Endothelial cell of umbilical vein (primary cell): Measurements from ENCODE around the gene LRRK1. TPM values are rescaled to one million over a fixed set of nuclear protein-coding genes. Genes with fewer than 3 reads are reported as not detected.

Source experiments
- BruUV-seq: library from RNA; stranded (reverse); fragments of 400-500 nt; replicated peaks from 2 replicates; lab custom pipeline; 2021; lab: Mats Ljungman, UMichigan
- CTCF ChIA-PET: fragments of 300-600, 350-600 bp; sonication (Branson Sonifier 250); formaldehyde crosslinking; loops from one replicate; lab custom pipeline; 2021; ENCODE audit warnings: antibody characterized with exemption, inconsistent platforms; lab: Charles Lee
- POLR2A ChIA-PET: fragments of 300-600, 350-600 bp; sonication (Branson Sonifier 250); formaldehyde crosslinking; loops from one replicate; lab custom pipeline; 2021; ENCODE audit warnings: antibody characterized with exemption, inconsistent platforms; lab: Charles Lee
- DNase-seq: peaks from one replicate; pipeline ENCODE4 v3.0.0-alpha.2; 2011; ENCODE audit warnings: low read depth, low spot score
- FAIRE-seq: peaks from 2 replicates; lab custom pipeline; 2011; peaks lifted over from hg19 to GRCh38; lab: Jason Lieb, UNC
- H2AFZ ChIP-seq: 2 replicates; pipeline ENCODE4 v1.6.0; 2012; ENCODE audit warnings: low read depth, low read length, control low read depth, inconsistent platforms
- H3K27ac ChIP-seq: 2 replicates; pipeline ENCODE4 v1.5.1; 2011; ENCODE audit warnings: low read depth, mild to moderate bottlenecking, control low read depth, low read length, moderate library complexity; ENCODE audit not compliant: insufficient read depth
- H3K27me3 ChIP-seq, 2 experiments: 2 replicates each; pipeline versions ENCODE4 v1.6.0 to v1.6.1; 2011; ENCODE audit warnings: low read length in 2 of 2, mixed read lengths in 1 of 2; ENCODE audit not compliant: control insufficient read depth in 2 of 2, insufficient read depth in 2 of 2
- H3K36me3 ChIP-seq, 2 experiments: 2 replicates in 1 of 2; 3 replicates in 1 of 2; pipeline ENCODE4 v1.5.1; 2011; ENCODE audit warnings: low read length in 2 of 2, mild to moderate bottlenecking in 1 of 2, moderate library complexity in 1 of 2; ENCODE audit not compliant: control insufficient read depth in 2 of 2, insufficient read depth in 2 of 2; ENCODE audit errors: extremely low read depth in 1 of 2
- H3K4me1 ChIP-seq: 3 replicates; pipeline ENCODE4 v1.5.1; 2011; ENCODE audit warnings: mild to moderate bottlenecking, low read length; ENCODE audit not compliant: control insufficient read depth, insufficient read depth; ENCODE audit errors: extremely low read depth
- H3K4me2 ChIP-seq: 2 replicates; pipeline ENCODE4 v1.6.1; 2011; ENCODE audit warnings: low read length, control low read depth, mixed read lengths; ENCODE audit not compliant: insufficient read depth
- H3K4me3 ChIP-seq, 3 experiments: fragments of 200-600 bp in 1 of 3; sonication (generic), shearing (Covaris generic) in 1 of 3; replicated peaks in 1 of 3; 2 replicates each; pipeline ENCODE4 v1.5.1; 2011 to 2016; ENCODE audit warnings: control low read depth in 3 of 3, low read length in 3 of 3, mild to moderate bottlenecking in 2 of 3, inconsistent platforms in 1 of 3, low read depth in 1 of 3, moderate library complexity in 1 of 3; ENCODE audit not compliant: insufficient read depth in 1 of 3
- H3K79me2 ChIP-seq: 2 replicates; pipeline ENCODE4 v1.6.0; 2012; ENCODE audit warnings: low read length, inconsistent platforms; ENCODE audit not compliant: control insufficient read depth, insufficient read depth
- H3K9ac ChIP-seq: replicated peaks from 2 replicates; pipeline ENCODE3; 2011; ENCODE audit warnings: low read length, control low read depth; ENCODE audit not compliant: insufficient read depth; ENCODE audit errors: extremely low read depth
- H3K9me1 ChIP-seq: replicated peaks from 3 replicates; pipeline ENCODE4 v1.6.0; 2011; ENCODE audit warnings: mild to moderate bottlenecking, low read length; ENCODE audit not compliant: control insufficient read depth, insufficient read depth; ENCODE audit errors: extremely low read depth
- H3K9me3 ChIP-seq: replicated peaks from 2 replicates; pipeline ENCODE4 v1.5.1; 2012; ENCODE audit warnings: low read length, inconsistent platforms; ENCODE audit not compliant: control insufficient read depth, insufficient read depth
- H4K20me1 ChIP-seq: replicated peaks from 2 replicates; pipeline ENCODE3; 2011; ENCODE audit warnings: mild to moderate bottlenecking, low read length; ENCODE audit not compliant: control insufficient read depth, insufficient read depth; ENCODE audit errors: extremely low read depth
- EZH2 ChIP-seq: IDR thresholded peaks from 2 replicates; pipeline ENCODE4 v1.6.1; 2012; ENCODE audit warnings: borderline replicate concordance, low read depth, mild to moderate bottlenecking, moderate library complexity, low read length, inconsistent platforms; ENCODE audit not compliant: severe bottlenecking
- FOS ChIP-seq: IDR thresholded peaks from 2 replicates; pipeline ENCODE4 v1.6.1; 2011; ENCODE audit warnings: mild to moderate bottlenecking, low read length, moderate library complexity, borderline replicate concordance; ENCODE audit not compliant: insufficient read depth
- GATA2 ChIP-seq: IDR thresholded peaks from 2 replicates; pipeline ENCODE4 v1.7.0; 2011; ENCODE audit warnings: low read depth, mild to moderate bottlenecking, moderate library complexity, mixed read lengths, low read length; ENCODE audit not compliant: insufficient read length, insufficient read depth
- JUN ChIP-seq: IDR thresholded peaks from 2 replicates; pipeline ENCODE4 v1.6.1; 2011; ENCODE audit warnings: borderline replicate concordance, low read depth; ENCODE audit not compliant: insufficient read length, insufficient read depth
- MYC ChIP-seq: IDR thresholded peaks from one replicate; pipeline ENCODE4 v1.6.1; 2011; ENCODE audit warnings: mild to moderate bottlenecking, low read depth, low read length
- POLR2A ChIP-seq: IDR thresholded peaks from 2 replicates; pipeline ENCODE4 v1.6.1; 2012; ENCODE audit warnings: low read depth, mild to moderate bottlenecking, control low read depth, low read length
- POLR2AphosphoS5 ChIP-seq: IDR thresholded peaks from 2 replicates; pipeline ENCODE4 v1.6.1; 2012; ENCODE audit warnings: low read depth, mild to moderate bottlenecking, control low read depth, low read length, moderate library complexity; ENCODE audit not compliant: insufficient read depth
- dilution Hi-C: fragments of 300-500 bp; cut with MboI; formaldehyde crosslinking; loops from one replicate; pipeline ENCODE4 v1.15.0; 2019; ENCODE audit warnings: low sequenced_read_pairs; ENCODE audit not compliant: extremely low pct_ligation_motif_present
- intact Hi-C: fragments of 100-400 bp; cut with micrococcal nuclease; formaldehyde crosslinking; loops from one replicate; pipeline ENCODE4 v1.10.0; 2022
- polyA plus RNA-seq, 4 experiments: library from polyadenylated mRNA; depleted of rRNA in 3 of 4; stranded (reverse) in 3 of 4; unstranded in 1 of 4; fragments of >200 nt; gene quantifications; 2 replicates each; pipeline versions ENCODE4 v1.2.1 to v1.2.3, GENCODE V29; 2011 to 2012; ENCODE audit warnings: missing spikeins in 1 of 4
- total RNA-seq: library from RNA; stranded (reverse); gene quantifications from 2 replicates; pipeline ENCODE4 v1.2.3, GENCODE V29; 2021
- TF ChIP-seq, protein P1 (sequence below): IDR thresholded peaks from 2 replicates; pipeline ENCODE4 v1.6.1; 2011; ENCODE audit not compliant: insufficient read depth, insufficient read length
- TF ChIP-seq, protein P2 (sequence below), 2 donors: IDR thresholded peaks; 1 replicate in 1 of 2; 2 replicates in 1 of 2; pipeline ENCODE4 v1.5.1; 2011; ENCODE audit warnings: low read length in 2 of 2, mild to moderate bottlenecking in 2 of 2, moderate library complexity in 2 of 2, control low read depth in 1 of 2, inconsistent platforms in 1 of 2, low read depth in 1 of 2; ENCODE audit not compliant: insufficient read depth in 1 of 2; ENCODE audit errors: extremely low read depth in 1 of 2

LRRK1 gene
- total and polyA plus RNA-seq, 2 donors (not counting 3 experiments of a cell fraction or from before 2014, with no cell fraction given) = 11.0 to 22.1 TPM

DNA sequence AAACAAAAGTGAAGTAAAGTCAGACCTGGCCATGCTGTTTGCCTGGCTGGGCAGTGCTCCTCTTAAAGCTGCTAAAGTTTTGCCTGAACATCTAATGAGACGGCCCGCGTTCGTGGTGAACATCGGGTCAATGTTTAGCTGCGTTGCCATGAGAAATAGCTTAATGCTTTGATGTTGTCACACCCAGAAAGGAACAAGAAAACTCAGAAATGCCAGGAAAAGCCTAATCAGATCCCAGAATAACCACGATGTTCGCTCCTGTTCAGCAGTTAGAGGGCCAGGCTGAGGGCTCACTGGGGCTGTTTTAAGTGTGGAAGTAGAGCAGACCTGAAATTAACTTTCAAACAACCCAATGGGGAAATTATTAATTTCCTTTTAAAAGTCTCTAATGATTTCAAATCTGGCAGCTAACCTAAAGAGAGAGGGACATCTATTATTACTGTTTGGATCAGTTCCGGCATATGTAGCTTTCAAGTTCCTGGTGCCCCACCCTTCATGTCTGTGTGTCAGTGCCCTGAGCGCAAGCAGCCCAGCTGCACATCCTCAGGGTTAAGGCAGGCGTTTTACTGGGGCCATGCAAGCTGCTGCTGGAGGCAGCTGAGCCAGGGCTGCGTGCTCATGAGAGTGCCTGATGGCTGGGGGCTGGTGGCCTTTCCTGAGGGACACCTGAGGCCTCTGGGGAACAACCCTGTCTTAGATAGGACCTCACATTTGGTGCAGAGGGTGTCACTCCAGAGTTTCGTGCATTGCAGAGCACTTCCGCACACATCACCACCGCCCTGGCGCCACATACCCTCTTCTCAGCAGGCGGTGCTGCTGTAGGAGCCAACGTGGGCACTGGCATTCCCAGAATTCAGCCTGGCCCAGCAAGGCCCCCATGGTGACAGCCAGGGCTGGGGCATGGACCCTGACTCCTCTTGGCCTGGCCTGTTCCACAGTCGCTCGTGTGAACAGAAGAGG is 76.6 kb downstream of the LRRK1 start:
- Histone ChIP-seq H3K9me1 (no peaks in the 10 kb centered on the region), H2AFZ (no peak overlapping the region), H3K27ac (no peak overlapping the region), H3K36me3 (no peaks in the 10 kb centered on the region), H3K4me1 (no peaks in the 10 kb centered on the region), H3K27me3 (no peaks in the 10 kb centered on the region), H3K9ac (no peak overlapping the region), H3K9me3 (no peaks in the 10 kb centered on the region), H3K4me3 (no peak overlapping the region), H3K4me2 (no peak overlapping the region), H4K20me1 (no peaks in the 10 kb centered on the region), H3K79me2 (no peaks in the 10 kb centered on the region)
- TF ChIP-seq POLR2A (no peak), JUN (no peak), GATA2 (no peak), FOS (no peak), MYC (no peak), POLR2AphosphoS5 (no peak), EZH2 (no peak)
- TF ChIP-seq, protein P1, sequence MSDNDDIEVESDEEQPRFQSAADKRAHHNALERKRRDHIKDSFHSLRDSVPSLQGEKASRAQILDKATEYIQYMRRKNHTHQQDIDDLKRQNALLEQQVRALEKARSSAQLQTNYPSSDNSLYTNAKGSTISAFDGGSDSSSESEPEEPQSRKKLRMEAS = no peak
- TF ChIP-seq, protein P2, sequence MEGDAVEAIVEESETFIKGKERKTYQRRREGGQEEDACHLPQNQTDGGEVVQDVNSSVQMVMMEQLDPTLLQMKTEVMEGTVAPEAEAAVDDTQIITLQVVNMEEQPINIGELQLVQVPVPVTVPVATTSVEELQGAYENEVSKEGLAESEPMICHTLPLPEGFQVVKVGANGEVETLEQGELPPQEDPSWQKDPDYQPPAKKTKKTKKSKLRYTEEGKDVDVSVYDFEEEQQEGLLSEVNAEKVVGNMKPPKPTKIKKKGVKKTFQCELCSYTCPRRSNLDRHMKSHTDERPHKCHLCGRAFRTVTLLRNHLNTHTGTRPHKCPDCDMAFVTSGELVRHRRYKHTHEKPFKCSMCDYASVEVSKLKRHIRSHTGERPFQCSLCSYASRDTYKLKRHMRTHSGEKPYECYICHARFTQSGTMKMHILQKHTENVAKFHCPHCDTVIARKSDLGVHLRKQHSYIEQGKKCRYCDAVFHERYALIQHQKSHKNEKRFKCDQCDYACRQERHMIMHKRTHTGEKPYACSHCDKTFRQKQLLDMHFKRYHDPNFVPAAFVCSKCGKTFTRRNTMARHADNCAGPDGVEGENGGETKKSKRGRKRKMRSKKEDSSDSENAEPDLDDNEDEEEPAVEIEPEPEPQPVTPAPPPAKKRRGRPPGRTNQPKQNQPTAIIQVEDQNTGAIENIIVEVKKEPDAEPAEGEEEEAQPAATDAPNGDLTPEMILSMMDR (IDR thresholded peaks at IDR 0.05; ENCODE audit: extremely low read depth in 1 of 2, insufficient read depth in 1 of 2, low read depth in 1 of 2, low read length in 2 of 2) = no peak
- CTCF ChIA-PET = interaction anchor here (2.6 kb wide), 1 partner anchor 77 kb away, joined by 10 read pairs; the partner anchor contains the start of gene LRRK1
- BruUV-seq = no TSS peak
- intact Hi-C loops = no loop called here
- POLR2A ChIA-PET = no interaction called here
- DNase-seq (no peak), FAIRE-seq (no peak)
- dilution Hi-C loops = no loop called here
